Esophagus muscularis mucosa (tissue), 4 donors: ENCODE measurements around the gene ADCY9. TPM values are rescaled to one million over a fixed set of nuclear protein-coding genes. Genes with fewer than 3 reads are reported as not detected.

Experiments
- DNase-seq: peaks from one replicate; pipeline ENCODE4 v3.0.0-alpha.2; 2017; ENCODE audit errors: extremely low spot score
- H3K27ac ChIP-seq, 4 donors: fragments of 200-600 bp; sonication (generic); replicated peaks in 1 of 4; 1 replicate in 3 of 4; 2 replicates in 1 of 4; pipeline ENCODE4 v1.5.1; 2016 to 2019; ENCODE audit warnings: mild to moderate bottlenecking in 1 of 4
- H3K27me3 ChIP-seq, 4 donors: fragments of 200-600 bp; sonication (generic); one replicate each; pipeline versions ENCODE4 v1.5.1 to v1.6.0; 2016 to 2019
- H3K36me3 ChIP-seq, 4 donors: fragments of 200-600 bp; sonication (generic); one replicate each; pipeline ENCODE4 v1.5.1; 2016 to 2019
- H3K4me1 ChIP-seq, 4 donors: fragments of 200-600 bp; sonication (generic); one replicate each; pipeline ENCODE4 v1.5.1; 2016 to 2019
- H3K4me3 ChIP-seq, 4 donors: fragments of 200-600 bp; sonication (generic); 1 replicate in 2 of 4; 2 replicates in 2 of 4; pipeline ENCODE4 v1.5.1; 2016 to 2019; ENCODE audit warnings: mild to moderate bottlenecking in 4 of 4, moderate library complexity in 1 of 4
- H3K9me3 ChIP-seq, 4 donors: fragments of 200-600 bp; sonication (generic); 1 replicate in 3 of 4; 2 replicates in 1 of 4; pipeline ENCODE4 v1.5.1; 2016 to 2019
- CTCF ChIP-seq, 3 experiments: fragments of 200-600 bp in 2 of 3; fragments of 450-650 bp in 1 of 3; sonication (generic) in 2 of 3; IDR thresholded peaks; one replicate each; pipeline ENCODE4 v1.5.1; 2017 to 2019; ENCODE audit warnings: antibody characterized with exemption in 3 of 3, mild to moderate bottlenecking in 2 of 3, moderate library complexity in 1 of 3
- EP300 ChIP-seq: sonication (generic); formaldehyde crosslinking; IDR thresholded peaks from one replicate; pipeline ENCODE4 v1.6.1; 2017; ENCODE audit warnings: antibody characterized with exemption
- POLR2A ChIP-seq: fragments of 450-650 bp; IDR thresholded peaks from one replicate; pipeline ENCODE4 v1.6.1; 2017; ENCODE audit warnings: antibody characterized with exemption, moderate library complexity, mild to moderate bottlenecking, low read depth
- POLR2AphosphoS5 ChIP-seq, 2 donors: sonication (generic); formaldehyde crosslinking; IDR thresholded peaks; one replicate each; pipeline ENCODE4 v1.6.1; 2017; ENCODE audit warnings: antibody characterized with exemption in 2 of 2
- WGBS: methylation state at CpG from one replicate; pipeline ENCODE4 v1.1.5; 2018; 5-methylcytosine and 5-hydroxymethylcytosine counted together
- intact Hi-C: fragments of 100-400 bp; cut with DNase I; formaldehyde crosslinking; loops from one replicate; pipeline ENCODE4 v1.15.1; 2023
- total RNA-seq, 4 donors: library from RNA; depleted of rRNA; stranded (reverse); fragments of >200 nt; gene quantifications; one replicate each; pipeline versions ENCODE4 v1.1.0 to v1.2.1, GENCODE V29; 2016

ADCY9 gene
- total RNA-seq, 4 donors from 2014 or later: 35.8 to 72.9 (median 55.7) TPM

- no peak for TF ChIP-seq POLR2AphosphoS5 (IDR thresholded peaks at IDR 0.05)
- TF ChIP-seq POLR2A: no peak
- no peak for TF ChIP-seq CTCF (IDR thresholded peaks at IDR 0.05)
- TF ChIP-seq EP300: no peak
- H3K9me3 ChIP-seq: no peaks in the 10 kb centered on the region
Observed at GRCh38 chr16:3995001-3995400, 121.2 kb downstream of the ADCY9 start.

GRCh38 chr16:3993052-3993785, 123.0 kb downstream of the ADCY9 start:
- Histone ChIP-seq H3K4me3 (no peak overlapping the region), H3K9me3 (no peaks in the 10 kb centered on the region), H3K27ac (no peak overlapping the region), H3K27me3 (no peaks in the 10 kb centered on the region), H3K4me1 (peaks cover 0 to 12% (median 0%) of the 10 kb centered on the region in 4 donors), H3K36me3 (peaks cover under 1 to 26% (median 20%) of the 10 kb centered on the region in 4 donors)
- TF ChIP-seq EP300: no peak
- intact Hi-C loops: no loop called here
- DNase-seq: no peak
- 93% methylated on average over 36 of the region's 36 CpGs for WGBS

More at GRCh38 chr16:3995001-3995400, 121.2 kb downstream of the ADCY9 start:
- 43% methylated on average over 2 of the region's 2 CpGs for WGBS
- Histone ChIP-seq H3K36me3 (peaks cover 0 to 11% (median 9%) of the 10 kb centered on the region in 4 donors), H3K27ac (no peak overlapping the region), H3K4me3 (no peak overlapping the region), H3K27me3 (no peaks in the 10 kb centered on the region), H3K4me1 (peaks cover 12 to 27% (median 14%) of the 10 kb centered on the region in 4 donors)
- intact Hi-C loops: no loop called here
- DNase-seq: no peak

GRCh38 chr16:3992297-3993051, 123.8 kb downstream of the ADCY9 start:
- intact Hi-C loops: no loop called here
- no peak for DNase-seq

GRCh38 chr16:3988824-3989223, 127.4 kb downstream of the ADCY9 start:
- H3K27ac ChIP-seq: no peak overlapping the region
- peaks cover 12 to 41% (median 35%) of the 10 kb centered on the region in 4 donors for H3K36me3 ChIP-seq
- TF ChIP-seq EP300 (no peak), POLR2A (no peak), CTCF (IDR thresholded peaks at IDR 0.05) (no peak), POLR2AphosphoS5 (IDR thresholded peaks at IDR 0.05) (no peak)
- H3K4me3 ChIP-seq: no peak overlapping the region
- no peaks in the 10 kb centered on the region for H3K27me3 ChIP-seq
- H3K4me1 ChIP-seq: no peaks in the 10 kb centered on the region
- no peak for DNase-seq
- intact Hi-C loops: loop anchor here (10.0 kb wide), 1 partner anchor 266 kb away; no protein-coding TSS in a partner anchor
- no peaks in the 10 kb centered on the region for H3K9me3 ChIP-seq
- 87% methylated on average over 10 of the region's 10 CpGs for WGBS

More at GRCh38 chr16:3992297-3993051, 123.8 kb downstream of the ADCY9 start:
- Histone ChIP-seq H3K36me3 (peaks cover 8 to 34% (median 27%) of the 10 kb centered on the region in 4 donors), H3K27ac (no peak overlapping the region), H3K27me3 (no peaks in the 10 kb centered on the region), H3K4me3 (no peak overlapping the region), H3K4me1 (peaks cover 0 to 6% (median 0%) of the 10 kb centered on the region in 4 donors), H3K9me3 (no peaks in the 10 kb centered on the region)
- WGBS: 84% methylated on average over 23 of the region's 35 CpGs
- TF ChIP-seq CTCF (IDR thresholded peaks at IDR 0.05): no peak
- TF ChIP-seq POLR2AphosphoS5 (IDR thresholded peaks at IDR 0.05): no peak
- no peak for TF ChIP-seq POLR2A
- no peak for TF ChIP-seq EP300

GRCh38 chr16:3988011-3988410, 128.2 kb downstream of the ADCY9 start:
- TF ChIP-seq POLR2A: no peak
- TF ChIP-seq CTCF (IDR thresholded peaks at IDR 0.05): no peak
- no peak for TF ChIP-seq EP300
- TF ChIP-seq POLR2AphosphoS5 (IDR thresholded peaks at IDR 0.05): no peak
- no peak overlapping the region for H3K27ac ChIP-seq
- no peak overlapping the region for H3K4me3 ChIP-seq
- peaks cover 2 to 6% (median 4%) of the 10 kb centered on the region in 4 donors for H3K4me1 ChIP-seq
- intact Hi-C loops: loop anchor here (10.0 kb wide), 1 partner anchor 267 kb away; no protein-coding TSS in a partner anchor
- H3K27me3 ChIP-seq: no peaks in the 10 kb centered on the region
- WGBS: 88% methylated on average over 9 of the region's 9 CpGs
- no peaks in the 10 kb centered on the region for H3K9me3 ChIP-seq
- DNase-seq: no peak
- peaks cover 12 to 40% (median 31%) of the 10 kb centered on the region in 4 donors for H3K36me3 ChIP-seq
